GM19324 (cell line): ENCODE results near the gene TMEM17.
"Not testable (repeated sequence)": the region's sequence is repeated elsewhere in the genome, so short reads cannot be mapped to it uniquely, and the experiment has no call there.

Experiments
- ATAC-seq: cut with Tn5 transposase; IDR thresholded peaks from one replicate; pipeline ENCODE4 v1.9.1; 2021; ENCODE audit warnings: mild to moderate bottlenecking, moderate library complexity; ENCODE audit not compliant: unreplicated experiment, low FRiP score

TMEM17 gene, protein sequence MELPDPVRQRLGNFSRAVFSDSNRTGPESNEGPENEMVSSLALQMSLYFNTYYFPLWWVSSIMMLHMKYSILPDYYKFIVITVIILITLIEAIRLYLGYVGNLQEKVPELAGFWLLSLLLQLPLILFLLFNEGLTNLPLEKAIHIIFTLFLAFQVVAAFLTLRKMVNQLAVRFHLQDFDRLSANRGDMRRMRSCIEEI

DNA sequence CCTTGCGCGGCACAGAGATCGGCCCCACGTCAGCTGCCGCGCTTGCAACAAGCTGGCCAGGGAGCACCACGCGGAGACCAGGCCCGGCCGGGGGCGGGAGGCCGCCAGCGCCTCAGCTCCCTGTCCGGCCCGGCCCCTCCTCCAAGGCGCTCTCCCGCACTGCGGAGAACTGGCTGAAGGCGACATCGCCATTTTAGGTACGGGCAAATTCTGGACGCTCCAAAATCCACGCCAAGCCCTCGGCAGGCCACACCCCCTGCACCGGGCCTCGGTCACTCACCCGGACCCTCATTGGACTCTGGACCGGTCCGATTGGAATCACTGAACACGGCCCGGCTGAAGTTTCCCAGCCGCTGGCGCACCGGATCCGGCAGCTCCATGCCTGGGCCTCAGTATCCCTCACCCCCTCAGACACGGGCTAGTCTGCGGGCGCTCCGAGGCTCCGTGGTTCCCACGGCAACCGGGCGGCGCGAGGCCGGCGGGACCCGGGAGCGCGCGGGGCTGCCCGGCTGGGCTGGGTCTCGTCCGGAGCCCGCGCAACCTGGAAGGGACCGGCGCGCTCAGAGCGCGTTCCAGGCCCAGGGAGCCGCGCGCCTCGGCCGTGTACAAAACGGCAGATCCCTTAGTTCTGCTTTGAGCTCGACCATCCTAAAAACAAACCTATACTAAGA is at the start of gene TMEM17:
TMEM17 (minus strand) TSS at position 446 of the 671 bp plus-strand sequence; CDS start at position 380, 66 bp downstream.
- ATAC-seq: peak; percentile 84

- ATAC-seq: no peak
Observed at GRCh38 chr2:62554440-62554839, 48.4 kb upstream of the TMEM17 start.

- no peak for ATAC-seq
Observed at GRCh38 chr2:62550461-62550860, 44.5 kb upstream of the TMEM17 start.

DNA sequence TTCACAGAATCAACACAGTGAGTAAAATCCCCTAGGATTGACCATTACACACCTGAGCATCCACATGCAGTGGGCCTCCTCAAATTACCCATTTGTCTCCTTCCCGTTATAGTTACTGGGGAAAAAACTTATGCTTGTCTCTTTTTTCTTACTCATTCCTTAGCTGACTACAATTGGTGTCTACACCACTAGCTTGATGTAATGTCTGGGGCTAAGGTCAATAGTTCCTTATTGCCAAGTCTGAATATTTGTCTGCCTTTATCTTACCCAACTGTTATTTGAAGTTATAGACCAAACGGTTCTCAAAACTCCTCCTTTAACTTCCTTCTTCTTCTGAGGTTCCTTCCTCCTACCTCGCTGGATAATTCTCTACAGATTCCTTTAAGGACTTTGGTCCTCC is 41.9 kb upstream of the TMEM17 start:
- no peak for ATAC-seq

GRCh38 chr2:62545261-62545660 is 39.3 kb upstream of the TMEM17 start:
- ATAC-seq: no peak

DNA sequence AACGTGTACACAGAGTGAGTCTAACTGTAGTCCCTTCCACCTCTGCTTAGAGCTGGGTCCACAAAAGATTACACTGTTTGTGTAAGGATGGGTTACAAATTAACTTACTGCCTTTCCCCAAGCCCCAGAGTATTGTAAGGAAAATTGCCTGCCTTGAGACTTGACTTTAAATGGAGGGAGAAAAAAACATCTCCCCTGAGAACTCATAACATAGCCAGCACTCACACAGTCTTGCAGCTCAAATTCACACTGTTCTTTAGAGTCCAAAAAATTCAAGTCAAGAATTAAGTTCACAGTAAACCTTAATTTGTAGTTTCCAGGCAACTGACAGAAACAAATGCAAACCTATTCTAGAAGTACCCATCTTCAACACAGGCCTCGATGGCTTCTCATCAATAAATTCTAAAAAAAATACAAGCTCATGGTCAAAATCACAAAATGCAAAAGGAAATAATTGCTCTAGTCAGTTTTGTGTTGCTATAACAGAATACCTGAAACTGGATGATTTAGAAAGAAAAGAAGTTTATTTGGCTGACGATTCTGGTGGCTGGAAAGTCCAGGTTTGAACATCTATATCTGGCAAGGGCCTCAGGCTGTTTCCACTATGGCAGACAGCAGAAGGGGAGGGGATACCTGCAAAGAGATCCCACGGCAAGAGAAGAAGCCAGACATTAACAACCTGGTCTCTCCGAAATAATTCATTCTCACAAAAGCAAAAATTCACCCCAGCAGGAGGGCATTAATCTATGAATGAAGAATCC is 34.6 kb upstream of the TMEM17 start:
- ATAC-seq: no peak

DNA sequence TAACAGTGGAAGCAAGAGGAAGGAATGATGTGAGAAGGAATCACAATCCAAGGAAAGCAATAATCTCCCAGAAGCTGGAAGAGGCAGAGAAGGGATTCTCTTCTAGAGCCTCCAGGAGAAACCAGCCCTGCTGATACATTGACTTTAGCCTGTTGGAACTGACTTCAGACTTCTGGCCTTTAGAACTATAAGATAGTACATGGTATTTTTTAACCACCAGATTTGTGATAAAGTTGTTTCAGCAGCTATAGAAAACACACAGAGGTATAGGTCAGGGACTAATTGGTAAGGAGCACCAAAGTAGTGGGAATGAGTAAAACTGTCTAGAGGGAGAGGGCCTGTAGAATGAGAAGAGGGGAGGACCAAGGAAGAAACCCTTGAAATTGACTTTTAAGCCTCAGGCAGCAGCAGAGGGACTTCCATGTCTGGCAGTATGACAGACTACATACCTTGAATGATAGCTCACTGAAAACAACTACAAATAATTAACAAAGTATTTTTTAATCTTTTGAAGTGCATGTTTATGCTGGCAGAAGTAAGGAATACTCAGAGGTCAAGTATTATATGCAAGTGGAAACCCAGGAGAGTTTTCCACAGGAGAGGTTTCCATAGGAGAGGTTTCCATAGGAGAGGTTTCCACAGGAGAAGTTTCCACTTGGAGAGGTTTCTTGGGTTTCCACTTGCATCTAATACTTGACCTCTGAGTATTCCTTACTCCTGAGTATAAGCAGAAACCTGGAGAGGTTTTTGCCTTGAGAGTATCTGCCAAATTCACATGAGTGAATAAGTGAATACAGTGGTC is 33.8 kb upstream of the TMEM17 start:
- no peak for ATAC-seq

DNA sequence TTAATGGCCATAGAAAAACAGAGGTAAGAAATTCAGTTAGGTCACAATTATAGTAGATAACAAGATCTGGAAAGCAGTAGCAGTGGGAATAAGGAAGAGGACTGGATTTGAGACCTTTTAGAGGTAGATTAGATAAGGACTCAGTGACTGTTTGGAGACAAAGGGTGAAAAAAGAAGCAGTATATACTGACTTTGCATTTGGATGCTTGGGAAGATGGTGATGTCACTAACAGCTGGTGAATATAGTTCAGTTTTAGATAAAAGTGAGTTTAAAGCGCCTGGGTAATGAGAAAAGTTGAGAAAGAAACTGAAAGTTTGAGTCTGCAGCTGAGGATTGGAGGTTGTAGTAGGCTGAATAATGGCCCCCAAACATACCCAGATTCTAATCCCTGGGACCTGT is 32.8 kb upstream of the TMEM17 start:
- no peak for ATAC-seq

DNA sequence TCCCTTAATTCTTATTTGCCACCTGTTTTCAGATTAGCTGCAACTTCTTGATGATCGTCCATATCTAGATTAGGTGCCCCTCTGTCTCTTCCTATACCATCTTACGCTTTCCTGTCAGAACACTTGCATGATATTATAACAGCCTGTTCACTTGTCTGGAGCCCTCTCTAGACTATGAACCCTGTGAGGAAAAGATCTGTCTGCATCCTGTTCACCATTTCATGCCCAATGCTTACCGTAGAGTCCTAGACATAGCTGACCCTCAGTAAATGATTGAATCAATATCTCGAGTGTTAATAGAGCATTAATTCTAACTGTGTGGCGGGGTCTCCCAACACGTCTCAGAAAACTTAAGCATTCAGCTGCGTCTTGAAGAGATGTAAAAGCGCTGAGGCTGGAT is 31.8 kb upstream of the TMEM17 start:
- ATAC-seq: no peak

DNA sequence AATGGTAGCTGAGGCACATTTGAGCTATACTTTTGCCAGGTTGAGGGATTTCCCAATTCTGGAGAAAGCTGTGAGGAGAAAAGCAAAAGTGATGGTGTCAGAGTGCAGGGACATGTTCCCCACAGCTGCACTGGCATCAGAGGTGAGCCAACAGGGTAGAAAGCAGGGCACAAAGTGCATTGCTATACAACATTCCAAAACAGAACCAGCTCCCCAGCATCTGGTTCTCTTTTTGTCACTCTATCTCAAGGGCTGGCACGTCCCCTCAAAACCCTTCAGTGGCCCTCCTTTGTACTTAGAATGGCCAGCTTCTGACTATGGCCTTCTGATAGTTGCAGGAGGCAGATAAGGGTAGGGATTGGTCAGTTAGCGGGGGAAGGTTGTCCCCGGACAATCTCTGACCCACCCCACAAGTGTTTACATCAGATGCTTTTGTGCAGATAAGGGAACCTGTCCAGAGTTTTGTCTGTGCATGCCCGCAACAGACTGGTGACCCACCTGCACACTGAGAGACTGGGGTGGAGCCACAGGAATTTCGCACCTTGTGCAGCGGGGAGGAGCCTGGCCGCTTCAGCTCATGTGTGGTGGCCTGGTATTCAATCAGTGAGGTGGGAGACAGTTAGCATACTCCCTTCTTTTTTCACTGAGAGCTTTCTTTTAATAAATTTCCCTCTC is 31.0 kb upstream of the TMEM17 start:
- ATAC-seq: no peak

DNA sequence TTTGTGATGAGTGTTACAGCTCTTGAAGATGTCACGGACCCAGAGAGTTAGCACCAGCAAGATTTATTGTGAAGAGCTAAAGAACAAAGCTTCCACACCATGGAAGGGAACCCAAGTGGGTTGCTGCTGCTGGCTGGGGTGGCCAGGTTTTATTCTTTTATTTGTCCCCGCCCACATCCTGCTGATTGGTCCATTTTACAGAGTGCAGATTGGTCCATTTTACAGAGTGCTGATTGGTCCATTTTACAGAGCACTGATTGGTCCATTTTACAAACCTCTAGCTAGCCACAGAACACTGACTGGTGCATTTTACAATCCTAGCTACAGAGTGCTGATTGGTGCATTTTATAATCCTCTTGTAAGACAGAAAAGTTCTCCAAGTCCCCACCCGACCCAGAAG is 29.5 kb upstream of the TMEM17 start:
- ATAC-seq: not testable (repeated sequence)

- no peak for ATAC-seq
Observed at GRCh38 chr2:62531594-62531993, 25.6 kb upstream of the TMEM17 start.

DNA sequence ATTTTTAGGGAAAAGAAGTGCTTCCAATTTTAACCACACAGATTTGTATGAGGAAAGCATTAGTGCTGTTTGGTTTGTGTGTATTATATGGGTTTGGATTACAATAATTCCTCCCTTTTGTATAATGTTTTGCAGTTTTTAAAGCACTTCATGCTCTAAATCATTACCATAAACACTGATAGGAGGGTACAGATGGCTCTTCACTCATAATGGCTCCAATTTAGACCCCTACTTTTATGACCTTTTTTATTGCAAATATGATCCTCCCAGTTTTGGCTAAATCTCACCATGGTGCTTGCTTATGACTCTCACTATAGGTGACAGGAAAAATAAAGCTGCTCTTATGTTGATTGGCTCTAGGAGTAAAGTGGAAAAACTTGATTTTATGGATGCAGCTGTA is 23.8 kb upstream of the TMEM17 start:
- ATAC-seq: no peak

- ATAC-seq: no peak
Observed at GRCh38 chr2:62527478-62528210, 21.6 kb upstream of the TMEM17 start.

- no peak for ATAC-seq
Observed at GRCh38 chr2:62526531-62527381, 20.8 kb upstream of the TMEM17 start.

GRCh38 chr2:62525549-62526269 is 19.7 kb upstream of the TMEM17 start:
- ATAC-seq: no peak

- ATAC-seq: no peak
Observed at GRCh38 chr2:62524293-62524941, 18.4 kb upstream of the TMEM17 start.

DNA sequence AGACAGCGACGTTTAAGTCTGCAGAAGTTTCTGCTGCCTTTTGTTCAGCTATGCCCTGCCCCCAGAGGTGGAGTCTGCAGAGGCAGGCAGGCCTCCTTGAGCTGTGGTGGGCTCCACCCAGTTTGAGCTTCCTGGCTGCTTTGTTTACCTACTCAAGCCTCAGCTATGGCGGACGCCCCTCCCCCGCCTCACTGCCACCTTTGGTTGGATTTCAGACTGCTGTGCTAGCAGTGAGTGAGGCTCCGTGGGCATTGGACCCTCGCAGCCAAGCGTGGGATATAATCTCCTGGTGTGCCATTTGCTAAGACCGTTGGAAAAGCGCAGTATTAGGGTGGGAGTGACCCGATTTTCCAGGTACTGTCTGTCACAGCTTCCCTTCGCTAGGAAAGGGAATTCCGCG is 15.1 kb upstream of the TMEM17 start:
- not testable (repeated sequence) for ATAC-seq
